Kasumi-1 (cell line): ENCODE results near the gene UNC119B.
"Not testable (repeated sequence)": the region's sequence is repeated elsewhere in the genome, so short reads cannot be mapped to it uniquely, and the experiment has no call there.

Experiments used
- DNase-seq, 2 experiments: peaks; one replicate each; lab custom pipeline; 2025; lab: John Stamatoyannopoulos, UW

Gene UNC119B

GRCh38 chr12:120719496-120720233, 9.4 kb downstream of the UNC119B start:
- peak; percentile 58 to 69 for DNase-seq

- DNase-seq: peak; percentile 79 to 80
Measured at GRCh38 chr12:120720234-120720986, 10.2 kb downstream of the UNC119B start.

DNA sequence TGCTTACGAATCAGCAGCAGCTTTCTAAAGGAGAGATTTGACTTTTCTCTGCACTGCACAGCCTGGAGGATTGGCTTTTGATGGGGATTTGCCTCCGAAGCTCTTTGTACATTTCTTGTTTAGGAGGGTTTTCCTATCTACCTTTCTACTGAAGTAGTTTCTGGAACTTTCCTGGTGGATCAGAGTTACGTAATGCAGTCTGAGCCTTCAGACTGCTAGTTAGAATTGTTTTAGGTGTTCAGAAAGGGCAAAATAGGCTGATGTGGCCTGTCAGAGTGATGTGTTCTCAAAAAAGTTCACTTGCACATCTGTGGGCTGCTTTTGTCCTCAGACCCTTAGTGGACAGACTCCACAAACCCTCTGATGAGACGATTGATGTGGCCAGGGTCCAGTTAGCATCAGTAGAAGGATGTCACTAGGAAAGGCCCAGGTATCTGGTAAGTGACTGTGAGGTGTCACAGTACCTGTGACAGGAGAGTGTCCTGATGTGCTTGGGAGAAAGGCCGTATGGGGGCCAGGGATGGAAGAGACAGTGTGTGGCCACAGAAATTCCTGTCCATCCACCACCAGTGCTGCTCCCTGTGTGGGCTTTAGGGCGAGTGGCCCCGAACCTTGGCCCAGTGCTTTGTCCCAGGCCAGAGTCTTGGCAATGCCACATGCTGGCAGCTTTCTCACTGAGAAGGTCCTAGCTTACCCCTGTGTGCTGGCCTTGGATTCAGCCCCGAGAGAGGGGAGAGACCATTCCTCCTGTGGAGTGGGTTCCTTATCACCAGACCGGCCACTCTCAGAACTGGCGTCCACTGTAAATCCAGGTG, 10.9 kb downstream of the UNC119B start:
- DNase-seq: no peak

GRCh38 chr12:120721866-120722265, 11.6 kb downstream of the UNC119B start:
- no peak for DNase-seq

GRCh38 chr12:120722784-120723183, 12.5 kb downstream of the UNC119B start:
- DNase-seq: no peak

GRCh38 chr12:120724720-120725119, 14.5 kb downstream of the UNC119B start:
- no peak for DNase-seq

DNA sequence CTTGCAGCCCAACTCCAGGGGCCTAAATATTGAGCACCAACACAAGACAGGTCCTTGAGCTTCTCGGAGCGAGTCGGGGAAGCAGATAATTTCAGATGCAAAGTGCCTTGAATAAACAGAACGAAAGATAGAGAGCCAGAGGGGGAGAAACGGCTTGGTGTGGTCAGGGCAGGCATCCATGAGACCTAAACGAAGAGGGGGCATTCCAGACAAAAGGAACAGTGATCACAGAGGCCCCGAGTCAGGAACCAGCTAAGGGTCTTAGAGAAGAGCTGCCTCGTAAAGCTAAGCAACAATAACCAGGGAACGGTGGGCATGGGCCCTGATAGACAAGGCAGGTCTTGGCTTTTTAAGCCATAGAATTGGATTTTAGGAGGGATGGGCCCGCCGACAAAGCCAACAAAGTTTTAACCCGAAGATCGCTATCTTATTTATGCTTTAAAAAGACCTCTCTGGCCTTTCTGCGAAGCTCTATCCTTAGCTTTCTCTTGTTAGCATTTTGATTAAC, 14.9 kb downstream of the UNC119B start:
- DNase-seq: no peak

DNA sequence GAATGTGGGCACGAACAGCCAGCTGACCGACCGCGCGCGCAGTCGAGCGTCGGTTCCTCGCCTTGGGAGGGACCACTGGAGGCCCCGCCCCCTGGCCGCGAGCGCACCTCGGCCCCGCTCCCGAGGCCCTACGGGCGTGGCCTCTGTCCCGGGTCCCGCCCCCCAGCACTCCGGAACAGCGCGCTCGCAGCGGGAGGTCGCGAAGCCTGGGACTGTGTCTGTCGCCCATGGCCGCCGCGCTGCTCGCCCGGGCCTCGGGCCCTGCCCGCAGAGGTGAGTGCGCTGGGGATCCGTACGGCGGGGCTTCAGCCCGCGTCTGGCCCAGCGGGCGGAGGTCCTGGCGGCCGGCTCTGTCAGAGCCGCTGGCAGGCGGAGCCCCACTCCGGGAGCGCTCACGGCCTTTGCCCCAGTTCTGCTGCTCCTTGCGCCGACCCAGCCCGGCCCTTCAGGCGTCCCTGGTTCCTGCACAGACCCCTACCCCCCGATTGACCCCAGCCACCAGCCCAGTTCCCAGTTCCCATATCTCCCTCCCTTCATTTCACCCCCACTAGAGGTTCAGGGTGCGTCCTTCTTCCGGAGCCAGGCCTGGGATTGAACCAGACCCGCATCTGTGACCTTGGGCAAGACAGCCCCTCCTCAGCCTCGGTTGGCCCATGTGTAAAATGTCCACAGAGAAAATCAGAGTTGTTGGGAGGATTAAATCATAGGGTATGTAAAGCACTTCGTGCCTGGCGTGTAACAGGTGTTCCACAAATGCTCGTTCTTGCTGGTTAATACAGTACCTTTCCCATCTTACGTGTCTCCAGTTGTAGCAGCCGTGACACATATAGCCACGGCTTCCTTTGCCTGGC, 15.6 kb downstream of the UNC119B start, which contains the start of gene ACADS:
TSS of gene ACADS (plus strand) at position 168 of the 851 bp plus-strand sequence. CDS start at position 228, 60 bp downstream.
- DNase-seq: peak; percentile 71 to 73

- no peak for DNase-seq
Measured at GRCh38 chr12:120726510-120726793, 16.2 kb downstream of the UNC119B start.

DNA sequence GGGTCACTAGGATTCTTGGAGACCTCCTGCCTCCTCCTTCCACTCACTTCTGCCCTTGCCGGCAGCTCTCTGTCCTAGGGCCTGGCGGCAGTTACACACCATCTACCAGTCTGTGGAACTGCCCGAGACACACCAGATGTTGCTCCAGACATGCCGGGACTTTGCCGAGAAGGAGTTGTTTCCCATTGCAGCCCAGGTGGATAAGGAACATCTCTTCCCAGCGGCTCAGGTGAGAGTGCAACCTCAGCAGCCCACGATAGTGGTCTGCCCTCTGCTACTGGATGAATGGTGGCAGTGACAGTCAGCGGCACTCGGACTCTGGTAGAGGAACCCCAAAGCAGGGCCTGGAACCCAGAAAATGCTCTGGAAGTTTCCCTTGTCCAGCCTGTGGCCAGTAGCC, 16.7 kb downstream of the UNC119B start:
- no peak for DNase-seq

- not testable (repeated sequence) for DNase-seq
Measured at GRCh38 chr12:120732198-120732597, 21.9 kb downstream of the UNC119B start.

- DNase-seq: no peak
Measured at GRCh38 chr12:120733574-120733973, 23.3 kb downstream of the UNC119B start.

DNA sequence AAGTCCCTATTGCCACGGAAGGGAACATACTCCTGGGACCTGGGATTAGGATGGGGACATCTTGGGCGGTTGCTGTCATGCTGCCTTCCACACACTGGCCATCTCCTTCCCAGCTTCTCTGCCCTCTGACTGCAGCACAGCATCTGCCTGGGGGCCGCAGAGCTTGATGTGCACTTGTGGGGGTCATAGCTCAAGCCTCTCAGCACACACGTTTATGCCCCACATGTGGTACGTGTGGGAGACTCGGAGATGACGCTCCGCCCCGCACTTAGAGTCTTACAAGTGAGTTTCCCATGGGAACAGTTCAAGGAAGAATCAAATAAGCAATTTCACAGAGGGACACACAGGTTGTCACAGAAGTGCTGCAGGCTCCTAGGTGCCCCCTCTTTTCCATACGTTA, 24.0 kb downstream of the UNC119B start:
- DNase-seq: no peak

- DNase-seq: no peak
Measured at GRCh38 chr12:120735181-120735580, 24.9 kb downstream of the UNC119B start.

- no peak for DNase-seq
Measured at GRCh38 chr12:120736404-120737331, 26.4 kb downstream of the UNC119B start.

- no peak for DNase-seq
Measured at GRCh38 chr12:120737557-120738251, 27.4 kb downstream of the UNC119B start.

- DNase-seq: no peak
Measured at GRCh38 chr12:120738252-120739030, 28.2 kb downstream of the UNC119B start.

- no peak for DNase-seq
Measured at GRCh38 chr12:120739031-120739762, 28.9 kb downstream of the UNC119B start.
